Measurements from ENCODE around the gene ZSCAN5A. TPM values are rescaled to one million over a fixed set of nuclear protein-coding genes. Genes with fewer than 3 reads are reported as not detected.
A peak's percentile ranks its signal among the peaks of the same experiment; 100 is the strongest.

Gene ZSCAN5A, protein sequence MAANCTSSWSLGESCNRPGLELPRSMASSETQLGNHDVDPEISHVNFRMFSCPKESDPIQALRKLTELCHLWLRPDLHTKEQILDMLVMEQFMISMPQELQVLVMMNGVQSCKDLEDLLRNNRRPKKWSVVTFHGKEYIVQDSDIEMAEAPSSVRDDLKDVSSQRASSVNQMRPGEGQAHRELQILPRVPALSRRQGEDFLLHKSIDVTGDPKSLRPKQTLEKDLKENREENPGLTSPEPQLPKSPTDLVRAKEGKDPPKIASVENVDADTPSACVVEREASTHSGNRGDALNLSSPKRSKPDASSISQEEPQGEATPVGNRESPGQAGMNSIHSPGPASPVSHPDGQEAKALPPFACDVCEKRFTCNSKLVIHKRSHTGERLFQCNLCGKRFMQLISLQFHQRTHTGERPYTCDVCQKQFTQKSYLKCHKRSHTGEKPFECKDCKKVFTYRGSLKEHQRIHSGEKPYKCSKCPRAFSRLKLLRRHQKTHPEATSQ
- polyA plus RNA-seq (2013, experiment 1 of 2): 7.7 TPM
- polyA plus RNA-seq (2013, experiment 2 of 2): 7.5 TPM

- Histone ChIP-seq H3K18ac (ENCODE audit: low read length) (peak within 1 kb of the TSS; percentile 97), H3K36me3 (replicated peaks in 1 of 2; ENCODE audit: control insufficient read depth in 2 of 2, insufficient read depth in 2 of 2, low read length in 2 of 2) (peaks cover 2 to 25% of the 10 kb centered on the region in 2 donors), H3K9ac (ENCODE audit: low read depth, low read length, poor library complexity) (peak within 1 kb of the TSS; percentile 99), H2AK5ac (ENCODE audit: low read depth, low read length) (peak within 1 kb of the TSS; percentile 26), H3K79me1 (ENCODE audit: low read depth, low read length) (peaks cover 2% of the 10 kb centered on the region), H3K27me3 (ENCODE audit: control insufficient read depth in 3 of 3, insufficient read depth in 3 of 3, low read depth in 1 of 3, low read length in 3 of 3) (no peaks in the 10 kb centered on the region), H3K27ac (replicated peaks; ENCODE audit: low read length) (peak within 1 kb of the TSS; percentile 84), H2BK120ac (ENCODE audit: low read depth, low read length) (peak within 1 kb of the TSS; percentile 11), H2BK15ac (ENCODE audit: low read length) (no peak within 1 kb of the TSS), H3K4ac (ENCODE audit: low read length) (no peak within 1 kb of the TSS), H2BK12ac (ENCODE audit: low read length) (peak within 1 kb of the TSS; percentile 73), H3K4me2 (ENCODE audit: insufficient read depth, low read length, poor library complexity, severe bottlenecking) (peak within 1 kb of the TSS; percentile 84), H2AFZ (ENCODE audit: low read length) (peak within 1 kb of the TSS; percentile 96), H2BK5ac (ENCODE audit: low read length) (peak within 1 kb of the TSS; percentile 94), H4K91ac (ENCODE audit: low read depth, low read length, poor library complexity) (no peak within 1 kb of the TSS), H3K4me3 (ENCODE audit: low read length in 2 of 2) (peak within 1 kb of the TSS; percentile 90 to 91), H3K23ac (ENCODE audit: low read depth, low read length, poor library complexity) (peak within 1 kb of the TSS; percentile 50), H3K14ac (ENCODE audit: low read length) (peak within 1 kb of the TSS; percentile 67), H3K9me3 (replicated peaks in 1 of 2; ENCODE audit: control insufficient read depth in 2 of 2, insufficient read depth in 1 of 2, low read depth in 1 of 2, low read length in 2 of 2) (peaks cover 0 to 2% of the 10 kb centered on the region in 2 donors), H4K8ac (ENCODE audit: low read depth, low read length) (peak within 1 kb of the TSS; percentile 99), H3K4me1 (ENCODE audit: control insufficient read depth in 2 of 2, insufficient read depth in 1 of 2, low read depth in 1 of 2, low read length in 2 of 2) (peaks cover 4 to 10% of the 10 kb centered on the region in 2 donors)
- DNase-seq (ENCODE audit: low spot score): peak; percentile 97
- WGBS, 2 donors (ENCODE audit: extremely low coverage in 2 of 2, insufficient read length in 2 of 2, insufficient replicate concordance in 1 of 2): no CpG with 5 or more reads among the region's 47 CpGs
These were observed at the start of gene ZSCAN5A for GRCh38 chr19:56314381-56315076. ZSCAN5A (minus strand) TSS chr19:56314839; CDS start chr19:56225046, 89,793 bp downstream.

- Histone ChIP-seq H3K4ac (ENCODE audit: low read length) (no peak overlapping the region), H3K23ac (ENCODE audit: low read depth, low read length, poor library complexity) (no peak overlapping the region), H4K91ac (ENCODE audit: low read depth, low read length, poor library complexity) (no peak overlapping the region), H2AK5ac (ENCODE audit: low read depth, low read length) (no peak overlapping the region), H3K18ac (ENCODE audit: low read length) (no peak overlapping the region), H2BK5ac (ENCODE audit: low read length) (no peak overlapping the region), H3K9me3 (replicated peaks in 1 of 2; ENCODE audit: control insufficient read depth in 2 of 2, insufficient read depth in 1 of 2, low read depth in 1 of 2, low read length in 2 of 2) (peaks cover 0 to 14% of the 10 kb centered on the region in 2 donors), H2AFZ (ENCODE audit: low read length) (no peak overlapping the region), H3K4me2 (ENCODE audit: insufficient read depth, low read length, poor library complexity, severe bottlenecking) (no peak overlapping the region), H3K4me3 (ENCODE audit: low read length in 2 of 2) (no peak overlapping the region), H3K4me1 (ENCODE audit: control insufficient read depth in 2 of 2, insufficient read depth in 1 of 2, low read depth in 1 of 2, low read length in 2 of 2) (no peaks in the 10 kb centered on the region), H2BK15ac (ENCODE audit: low read length) (no peak overlapping the region), H3K14ac (ENCODE audit: low read length) (no peak overlapping the region), H3K9ac (ENCODE audit: low read depth, low read length, poor library complexity) (no peak overlapping the region), H3K27ac (replicated peaks; ENCODE audit: low read length) (no peak overlapping the region), H3K36me3 (replicated peaks in 1 of 2; ENCODE audit: control insufficient read depth in 2 of 2, insufficient read depth in 2 of 2, low read length in 2 of 2) (no peaks in the 10 kb centered on the region), H3K27me3 (ENCODE audit: control insufficient read depth in 3 of 3, insufficient read depth in 3 of 3, low read depth in 1 of 3, low read length in 3 of 3) (no peaks in the 10 kb centered on the region), H3K79me1 (ENCODE audit: low read depth, low read length) (no peaks in the 10 kb centered on the region), H2BK120ac (ENCODE audit: low read depth, low read length) (no peak overlapping the region), H2BK12ac (ENCODE audit: low read length) (no peak overlapping the region), H4K8ac (ENCODE audit: low read depth, low read length) (no peak overlapping the region)
- no peak for DNase-seq (ENCODE audit: low spot score)
- no CpG with 5 or more reads among the region's 2 CpGs for WGBS, 2 donors (ENCODE audit: extremely low coverage in 2 of 2, insufficient read length in 2 of 2, insufficient replicate concordance in 1 of 2)
These were observed 46.2 kb upstream of the ZSCAN5A start for GRCh38 chr19:56360841-56361240.

GRCh38 chr19:56356944-56357343 lies 42.3 kb upstream of the ZSCAN5A start:
- Histone ChIP-seq H2BK5ac (ENCODE audit: low read length) (no peak overlapping the region), H3K23ac (ENCODE audit: low read depth, low read length, poor library complexity) (no peak overlapping the region), H3K14ac (ENCODE audit: low read length) (no peak overlapping the region), H3K4ac (ENCODE audit: low read length) (no peak overlapping the region), H3K9ac (ENCODE audit: low read depth, low read length, poor library complexity) (no peak overlapping the region), H3K18ac (ENCODE audit: low read length) (no peak overlapping the region), H3K27ac (replicated peaks; ENCODE audit: low read length) (no peak overlapping the region), H2BK120ac (ENCODE audit: low read depth, low read length) (no peak overlapping the region), H4K91ac (ENCODE audit: low read depth, low read length, poor library complexity) (no peak overlapping the region), H2AFZ (ENCODE audit: low read length) (no peak overlapping the region), H3K4me3 (ENCODE audit: low read length in 2 of 2) (no peak overlapping the region), H3K9me3 (replicated peaks in 1 of 2; ENCODE audit: control insufficient read depth in 2 of 2, insufficient read depth in 1 of 2, low read depth in 1 of 2, low read length in 2 of 2) (peaks cover 0 to 7% of the 10 kb centered on the region in 2 donors), H2BK15ac (ENCODE audit: low read length) (no peak overlapping the region), H3K79me1 (ENCODE audit: low read depth, low read length) (no peaks in the 10 kb centered on the region), H3K4me2 (ENCODE audit: insufficient read depth, low read length, poor library complexity, severe bottlenecking) (no peak overlapping the region), H3K27me3 (ENCODE audit: control insufficient read depth in 3 of 3, insufficient read depth in 3 of 3, low read depth in 1 of 3, low read length in 3 of 3) (no peaks in the 10 kb centered on the region), H2BK12ac (ENCODE audit: low read length) (no peak overlapping the region), H3K36me3 (replicated peaks in 1 of 2; ENCODE audit: control insufficient read depth in 2 of 2, insufficient read depth in 2 of 2, low read length in 2 of 2) (no peaks in the 10 kb centered on the region), H4K8ac (ENCODE audit: low read depth, low read length) (no peak overlapping the region), H3K4me1 (ENCODE audit: control insufficient read depth in 2 of 2, insufficient read depth in 1 of 2, low read depth in 1 of 2, low read length in 2 of 2) (no peaks in the 10 kb centered on the region), H2AK5ac (ENCODE audit: low read depth, low read length) (no peak overlapping the region)
- WGBS, 2 donors (ENCODE audit: extremely low coverage in 2 of 2, insufficient read length in 2 of 2, insufficient replicate concordance in 1 of 2): no CpG with 5 or more reads among the region's 2 CpGs
- DNase-seq (ENCODE audit: low spot score): no peak

DNA sequence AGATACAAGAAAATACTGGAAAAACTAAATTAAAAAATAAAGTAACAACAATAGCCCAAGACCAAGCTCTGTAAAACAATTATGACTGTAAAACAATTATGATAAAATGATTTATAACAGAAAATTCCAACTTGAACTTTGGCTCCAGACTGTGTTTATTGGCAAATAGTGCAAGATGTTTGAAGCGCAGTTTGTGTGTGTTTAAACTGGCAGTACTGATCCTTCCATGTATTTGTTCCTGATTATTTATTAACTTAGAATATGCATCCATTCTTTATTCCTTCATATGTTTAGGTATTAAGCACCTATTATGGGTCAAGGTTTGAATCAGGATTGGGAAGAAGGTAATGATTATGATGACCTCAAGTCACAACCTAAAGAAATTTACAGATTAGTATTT lies 40.9 kb upstream of the ZSCAN5A start:
- Histone ChIP-seq H3K14ac (ENCODE audit: low read length) (no peak overlapping the region), H2BK15ac (ENCODE audit: low read length) (no peak overlapping the region), H3K4ac (ENCODE audit: low read length) (no peak overlapping the region), H3K27me3 (ENCODE audit: control insufficient read depth in 3 of 3, insufficient read depth in 3 of 3, low read depth in 1 of 3, low read length in 3 of 3) (no peaks in the 10 kb centered on the region), H2BK12ac (ENCODE audit: low read length) (no peak overlapping the region), H3K4me2 (ENCODE audit: insufficient read depth, low read length, poor library complexity, severe bottlenecking) (no peak overlapping the region), H3K36me3 (replicated peaks in 1 of 2; ENCODE audit: control insufficient read depth in 2 of 2, insufficient read depth in 2 of 2, low read length in 2 of 2) (no peaks in the 10 kb centered on the region), H3K9ac (ENCODE audit: low read depth, low read length, poor library complexity) (no peak overlapping the region), H2AFZ (ENCODE audit: low read length) (no peak overlapping the region), H3K18ac (ENCODE audit: low read length) (no peak overlapping the region), H3K27ac (replicated peaks; ENCODE audit: low read length) (no peak overlapping the region), H3K4me3 (ENCODE audit: low read length in 2 of 2) (no peak overlapping the region), H2BK5ac (ENCODE audit: low read length) (no peak overlapping the region), H4K8ac (ENCODE audit: low read depth, low read length) (no peak overlapping the region), H2AK5ac (ENCODE audit: low read depth, low read length) (no peak overlapping the region), H3K9me3 (replicated peaks in 1 of 2; ENCODE audit: control insufficient read depth in 2 of 2, insufficient read depth in 1 of 2, low read depth in 1 of 2, low read length in 2 of 2) (peaks cover 0 to 4% of the 10 kb centered on the region in 2 donors), H3K23ac (ENCODE audit: low read depth, low read length, poor library complexity) (no peak overlapping the region), H2BK120ac (ENCODE audit: low read depth, low read length) (no peak overlapping the region), H3K79me1 (ENCODE audit: low read depth, low read length) (no peaks in the 10 kb centered on the region), H3K4me1 (ENCODE audit: control insufficient read depth in 2 of 2, insufficient read depth in 1 of 2, low read depth in 1 of 2, low read length in 2 of 2) (no peaks in the 10 kb centered on the region), H4K91ac (ENCODE audit: low read depth, low read length, poor library complexity) (no peak overlapping the region)
- no peak for DNase-seq (ENCODE audit: low spot score)
- WGBS, 2 donors (ENCODE audit: extremely low coverage in 2 of 2, insufficient read length in 2 of 2, insufficient replicate concordance in 1 of 2): no CpG with 5 or more reads among the region's 1 CpG

All from neuronal stem cell (in vitro differentiated cells).